GM12874 (cell line): ENCODE results near the gene CLEC18C.
"Not testable (repeated sequence)": the region's sequence is repeated elsewhere in the genome, so short reads cannot be mapped to it uniquely, and the experiment has no call there.

ENCODE experiments used
- CTCF ChIP-seq: IDR thresholded peaks from 2 replicates; pipeline ENCODE4 v1.5.1; 2011; ENCODE audit warnings: low read depth, mild to moderate bottlenecking, control low read depth, low read length, moderate library complexity; ENCODE audit not compliant: insufficient read depth

CLEC18C gene

GRCh38 chr16:70173212-70173837 lies at the start of gene CLEC18C:
Gene CLEC18C, plus strand, starts transcription at chr16:70173787. Its CDS starts 492 bp downstream, at chr16:70174279.
- not testable (repeated sequence) for TF ChIP-seq CTCF

GRCh38 chr16:70151391-70151790 lies 22.2 kb upstream of the CLEC18C start:
- no peak for TF ChIP-seq CTCF

- TF ChIP-seq CTCF: no peak
These were observed 21.6 kb upstream of the CLEC18C start for GRCh38 chr16:70151941-70152509.

- TF ChIP-seq CTCF: no peak
These were observed 20.8 kb upstream of the CLEC18C start for GRCh38 chr16:70152578-70153302.

- TF ChIP-seq CTCF: no peak
These were observed 17.2 kb upstream of the CLEC18C start for GRCh38 chr16:70156207-70156978.

- no peak for TF ChIP-seq CTCF
These were observed 16.5 kb upstream of the CLEC18C start for GRCh38 chr16:70157105-70157476.
